ENCODE results near the gene RNF144A. TPM values are rescaled to one million over a fixed set of nuclear protein-coding genes. Genes with fewer than 3 reads are reported as not detected.
"Not testable (repeated sequence)": the region's sequence is repeated elsewhere in the genome, so short reads cannot be mapped to it uniquely, and the experiment has no call there.

The RNF144A gene
- total and polyA plus RNA-seq, 2 donors (not counting 1 experiment from before 2014, with no cell fraction given): 0.17 to 0.24 TPM

DNA sequence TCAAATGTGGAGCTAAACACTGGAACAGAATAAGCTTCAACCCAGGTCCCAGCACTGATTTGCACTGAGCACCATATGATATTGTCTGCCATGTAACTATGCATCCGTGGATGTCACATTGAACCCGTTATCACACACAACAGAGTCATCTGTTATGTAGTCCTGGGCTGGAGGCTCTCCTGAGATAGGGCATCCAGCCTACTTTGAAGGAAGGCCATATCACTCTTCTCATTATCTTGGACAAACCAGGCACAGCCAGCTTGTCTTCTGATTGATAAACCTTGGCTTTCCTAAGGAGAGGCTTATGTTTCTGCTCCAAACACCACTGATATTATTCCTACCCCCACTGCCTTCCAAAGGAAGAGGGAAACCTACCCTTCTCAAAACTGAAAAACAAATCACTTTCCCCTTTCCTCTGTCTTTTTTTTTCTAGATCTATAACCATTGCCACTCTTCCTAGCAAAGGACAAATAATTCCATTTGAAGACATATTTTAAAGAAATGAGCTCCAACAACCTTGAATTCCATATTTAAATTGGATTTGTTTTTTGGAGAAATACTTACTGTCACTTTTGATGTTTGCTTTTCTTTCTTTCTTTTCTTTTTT lies 23.2 kb upstream of the RNF144A start:
- Histone ChIP-seq H3K27ac (ENCODE audit: insufficient read depth, low read length) (no peak overlapping the region), H3K36me3 (ENCODE audit: control insufficient read depth, insufficient read depth, low read length) (no peaks in the 10 kb centered on the region), H3K4me2 (ENCODE audit: extremely low read depth, insufficient read depth, low read length) (no peak overlapping the region), H3K4me1 (ENCODE audit: control insufficient read depth, extremely low read depth, insufficient read depth, low read length) (no peaks in the 10 kb centered on the region), H3K4me3 (replicated peaks in 1 of 4; ENCODE audit: control extremely low read depth in 1 of 4, insufficient read depth in 1 of 4, low read depth in 3 of 4, low read length in 4 of 4) (no peak overlapping the region), H4K20me1 (ENCODE audit: control insufficient read depth, extremely low read depth, insufficient read depth, low read length) (no peaks in the 10 kb centered on the region), H3K79me2 (ENCODE audit: control insufficient read depth, insufficient read depth, low read length) (no peaks in the 10 kb centered on the region), H3K9ac (ENCODE audit: insufficient read depth, low read length) (no peak overlapping the region), H2AFZ (ENCODE audit: low read length) (no peak overlapping the region), H3K9me3 (ENCODE audit: control insufficient read depth, insufficient read depth, low read depth, low read length) (no peaks in the 10 kb centered on the region), H3K27me3 (ENCODE audit: control insufficient read depth, insufficient read depth, low read length) (no peaks in the 10 kb centered on the region)
- no peak for DNase-seq (ENCODE audit: low read depth in 2 of 2)
- no peak for TF ChIP-seq EZH2 (IDR thresholded peaks at IDR 0.05; ENCODE audit: low read length, missing control alignments)
- TF ChIP-seq, protein P1, sequence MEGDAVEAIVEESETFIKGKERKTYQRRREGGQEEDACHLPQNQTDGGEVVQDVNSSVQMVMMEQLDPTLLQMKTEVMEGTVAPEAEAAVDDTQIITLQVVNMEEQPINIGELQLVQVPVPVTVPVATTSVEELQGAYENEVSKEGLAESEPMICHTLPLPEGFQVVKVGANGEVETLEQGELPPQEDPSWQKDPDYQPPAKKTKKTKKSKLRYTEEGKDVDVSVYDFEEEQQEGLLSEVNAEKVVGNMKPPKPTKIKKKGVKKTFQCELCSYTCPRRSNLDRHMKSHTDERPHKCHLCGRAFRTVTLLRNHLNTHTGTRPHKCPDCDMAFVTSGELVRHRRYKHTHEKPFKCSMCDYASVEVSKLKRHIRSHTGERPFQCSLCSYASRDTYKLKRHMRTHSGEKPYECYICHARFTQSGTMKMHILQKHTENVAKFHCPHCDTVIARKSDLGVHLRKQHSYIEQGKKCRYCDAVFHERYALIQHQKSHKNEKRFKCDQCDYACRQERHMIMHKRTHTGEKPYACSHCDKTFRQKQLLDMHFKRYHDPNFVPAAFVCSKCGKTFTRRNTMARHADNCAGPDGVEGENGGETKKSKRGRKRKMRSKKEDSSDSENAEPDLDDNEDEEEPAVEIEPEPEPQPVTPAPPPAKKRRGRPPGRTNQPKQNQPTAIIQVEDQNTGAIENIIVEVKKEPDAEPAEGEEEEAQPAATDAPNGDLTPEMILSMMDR (conservative IDR thresholded peaks at IDR 0.05 in 1 of 2, IDR thresholded peaks at IDR 0.05 in 1 of 2; ENCODE audit: low read depth in 1 of 2, low read length in 2 of 2): no peak

DNA sequence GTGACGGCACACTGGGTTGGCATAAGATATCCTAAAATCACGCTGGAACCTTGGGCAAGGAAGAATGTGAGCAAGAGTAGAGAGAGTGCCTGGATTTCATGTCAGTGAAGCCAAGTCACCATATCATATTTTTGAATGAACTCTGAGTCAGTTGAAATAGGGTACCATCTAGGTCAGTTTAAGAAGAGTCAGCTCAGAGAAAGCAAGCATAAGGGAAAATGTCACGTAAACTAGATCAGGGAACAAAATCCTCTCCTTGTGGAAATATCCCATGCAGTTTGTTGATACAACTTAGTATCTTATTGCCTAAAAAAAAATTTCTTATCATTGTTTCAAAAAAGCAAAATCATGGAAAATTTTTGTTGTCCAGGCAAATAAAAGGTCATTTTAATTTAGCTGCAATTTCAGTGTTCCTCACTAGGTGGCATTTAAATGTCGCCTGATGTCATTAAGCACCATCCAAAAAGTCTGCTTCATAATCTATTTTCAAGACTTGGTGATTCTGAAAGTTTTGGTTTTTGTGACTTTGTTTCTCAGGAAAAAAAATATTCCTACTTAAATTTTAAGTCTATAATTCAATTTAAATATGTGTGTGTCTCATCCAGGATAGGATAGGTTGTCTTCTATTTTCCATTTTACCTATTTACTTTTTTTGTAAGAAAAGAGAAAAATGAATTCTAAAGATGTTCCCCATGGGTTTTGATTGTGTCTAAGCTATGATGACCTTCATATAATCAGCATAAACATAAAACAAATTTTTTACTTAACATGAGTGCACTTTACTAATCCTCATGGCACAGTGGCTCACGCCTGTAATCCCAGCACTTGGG lies 20.1 kb upstream of the RNF144A start:
- H2AFZ ChIP-seq (ENCODE audit: low read length): no peak overlapping the region
- no peaks in the 10 kb centered on the region for H4K20me1 ChIP-seq (ENCODE audit: control insufficient read depth, extremely low read depth, insufficient read depth, low read length)
- H3K27ac ChIP-seq (ENCODE audit: insufficient read depth, low read length): no peak overlapping the region
- H3K79me2 ChIP-seq (ENCODE audit: control insufficient read depth, insufficient read depth, low read length): no peaks in the 10 kb centered on the region
- peak; percentile 40 to 57 for DNase-seq (ENCODE audit: low read depth in 2 of 2)
- H3K9ac ChIP-seq (ENCODE audit: insufficient read depth, low read length): no peak overlapping the region
- H3K4me3 ChIP-seq (replicated peaks in 1 of 4; ENCODE audit: control extremely low read depth in 1 of 4, insufficient read depth in 1 of 4, low read depth in 3 of 4, low read length in 4 of 4): no peak overlapping the region
- H3K4me2 ChIP-seq (ENCODE audit: extremely low read depth, insufficient read depth, low read length): no peak overlapping the region
- TF ChIP-seq EZH2 (IDR thresholded peaks at IDR 0.05; ENCODE audit: low read length, missing control alignments): no peak
- TF ChIP-seq, protein P1 (conservative IDR thresholded peaks at IDR 0.05 in 1 of 2, IDR thresholded peaks at IDR 0.05 in 1 of 2; ENCODE audit: low read depth in 1 of 2, low read length in 2 of 2): peak; percentile 24 to 60
- no peaks in the 10 kb centered on the region for H3K27me3 ChIP-seq (ENCODE audit: control insufficient read depth, insufficient read depth, low read length)
- no peaks in the 10 kb centered on the region for H3K4me1 ChIP-seq (ENCODE audit: control insufficient read depth, extremely low read depth, insufficient read depth, low read length)
- H3K9me3 ChIP-seq (ENCODE audit: control insufficient read depth, insufficient read depth, low read depth, low read length): no peaks in the 10 kb centered on the region
- H3K36me3 ChIP-seq (ENCODE audit: control insufficient read depth, insufficient read depth, low read length): no peaks in the 10 kb centered on the region

DNA sequence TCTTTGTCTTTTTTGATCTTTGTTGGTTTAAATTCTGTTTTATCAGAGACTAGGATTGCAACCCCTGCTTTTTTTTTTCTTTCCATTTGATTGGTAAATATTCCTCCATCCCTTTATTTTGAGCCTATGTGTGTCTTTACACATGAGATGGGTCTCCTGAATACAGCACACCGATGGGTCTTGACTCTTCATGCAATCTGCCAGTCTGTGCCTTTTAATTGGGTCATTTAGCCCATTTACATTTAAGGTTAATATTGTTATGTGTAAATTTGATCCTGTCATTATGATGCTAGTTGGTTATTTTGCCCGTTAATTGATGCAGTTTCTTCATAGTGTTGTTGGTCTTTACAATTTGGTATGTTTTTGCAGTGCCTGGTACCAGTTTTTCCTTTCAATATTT lies 14.6 kb upstream of the RNF144A start:
- H4K20me1 ChIP-seq (ENCODE audit: control insufficient read depth, extremely low read depth, insufficient read depth, low read length); H3K4me2 ChIP-seq (ENCODE audit: extremely low read depth, insufficient read depth, low read length); H3K27me3 ChIP-seq (ENCODE audit: control insufficient read depth, insufficient read depth, low read length); DNase-seq (ENCODE audit: low read depth in 2 of 2); H3K4me1 ChIP-seq (ENCODE audit: control insufficient read depth, extremely low read depth, insufficient read depth, low read length); H2AFZ ChIP-seq (ENCODE audit: low read length); H3K9ac ChIP-seq (ENCODE audit: insufficient read depth, low read length); H3K27ac ChIP-seq (ENCODE audit: insufficient read depth, low read length); H3K9me3 ChIP-seq (ENCODE audit: control insufficient read depth, insufficient read depth, low read depth, low read length); H3K4me3 ChIP-seq (replicated peaks in 1 of 4; ENCODE audit: control extremely low read depth in 1 of 4, insufficient read depth in 1 of 4, low read depth in 3 of 4, low read length in 4 of 4); H3K79me2 ChIP-seq (ENCODE audit: control insufficient read depth, insufficient read depth, low read length); H3K36me3 ChIP-seq (ENCODE audit: control insufficient read depth, insufficient read depth, low read length): not testable (repeated sequence)
